Measurements from ENCODE around the gene MAN2B2.

The MAN2B2 gene

DNA sequence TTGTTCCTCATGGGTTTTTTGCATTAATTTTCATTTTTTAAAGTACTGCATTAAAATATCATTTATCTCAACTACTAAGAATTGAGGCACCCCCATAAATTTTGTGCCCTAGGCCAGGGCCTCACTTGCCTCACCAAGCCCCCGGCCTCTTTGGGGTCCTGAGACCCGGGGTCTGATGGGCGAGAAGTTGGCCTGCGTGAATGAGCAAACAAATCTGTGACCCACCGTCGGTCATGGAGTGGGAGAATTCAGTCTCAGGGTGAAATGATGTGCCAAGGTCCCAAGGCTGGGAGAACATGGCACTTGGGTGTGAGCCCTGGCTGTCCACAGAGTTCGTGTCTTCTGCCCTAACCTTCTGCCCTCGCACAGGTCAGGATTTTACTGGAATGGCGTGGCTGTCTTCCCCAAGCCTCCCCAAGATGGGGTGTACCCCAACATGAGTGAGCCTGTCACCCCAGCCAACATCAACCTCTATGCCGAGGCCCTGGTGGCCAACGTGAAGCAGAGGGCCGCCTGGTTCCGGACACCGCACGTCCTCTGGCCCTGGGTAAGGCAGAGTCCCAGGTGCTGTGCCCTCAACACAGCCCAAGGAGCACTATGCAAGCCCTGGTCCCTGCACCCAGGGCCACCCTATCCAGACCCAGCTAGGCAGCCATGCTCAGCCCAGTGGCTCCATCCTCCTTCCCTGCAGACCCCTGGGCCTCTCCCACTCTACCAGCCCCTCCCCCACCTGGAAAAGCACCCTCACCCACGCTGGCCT lies 18.0 kb downstream of the MAN2B2 start:
- H3K4me3 ChIP-seq (ENCODE audit: low read depth, low read length), result no peak overlapping the region
- H3K9me3 ChIP-seq (ENCODE audit: severe bottlenecking), result no peaks in the 10 kb centered on the region
- no peak overlapping the region for H3K27ac ChIP-seq
- TF ChIP-seq, protein P1, sequence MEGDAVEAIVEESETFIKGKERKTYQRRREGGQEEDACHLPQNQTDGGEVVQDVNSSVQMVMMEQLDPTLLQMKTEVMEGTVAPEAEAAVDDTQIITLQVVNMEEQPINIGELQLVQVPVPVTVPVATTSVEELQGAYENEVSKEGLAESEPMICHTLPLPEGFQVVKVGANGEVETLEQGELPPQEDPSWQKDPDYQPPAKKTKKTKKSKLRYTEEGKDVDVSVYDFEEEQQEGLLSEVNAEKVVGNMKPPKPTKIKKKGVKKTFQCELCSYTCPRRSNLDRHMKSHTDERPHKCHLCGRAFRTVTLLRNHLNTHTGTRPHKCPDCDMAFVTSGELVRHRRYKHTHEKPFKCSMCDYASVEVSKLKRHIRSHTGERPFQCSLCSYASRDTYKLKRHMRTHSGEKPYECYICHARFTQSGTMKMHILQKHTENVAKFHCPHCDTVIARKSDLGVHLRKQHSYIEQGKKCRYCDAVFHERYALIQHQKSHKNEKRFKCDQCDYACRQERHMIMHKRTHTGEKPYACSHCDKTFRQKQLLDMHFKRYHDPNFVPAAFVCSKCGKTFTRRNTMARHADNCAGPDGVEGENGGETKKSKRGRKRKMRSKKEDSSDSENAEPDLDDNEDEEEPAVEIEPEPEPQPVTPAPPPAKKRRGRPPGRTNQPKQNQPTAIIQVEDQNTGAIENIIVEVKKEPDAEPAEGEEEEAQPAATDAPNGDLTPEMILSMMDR (IDR thresholded peaks at IDR 0.05; ENCODE audit: low read depth, low read length), result no peak
- no peaks in the 10 kb centered on the region for H3K36me3 ChIP-seq
- H3K27me3 ChIP-seq (ENCODE audit: insufficient read depth, low read depth, severe bottlenecking), result no peaks in the 10 kb centered on the region
- DNase-seq, result no peak

DNA sequence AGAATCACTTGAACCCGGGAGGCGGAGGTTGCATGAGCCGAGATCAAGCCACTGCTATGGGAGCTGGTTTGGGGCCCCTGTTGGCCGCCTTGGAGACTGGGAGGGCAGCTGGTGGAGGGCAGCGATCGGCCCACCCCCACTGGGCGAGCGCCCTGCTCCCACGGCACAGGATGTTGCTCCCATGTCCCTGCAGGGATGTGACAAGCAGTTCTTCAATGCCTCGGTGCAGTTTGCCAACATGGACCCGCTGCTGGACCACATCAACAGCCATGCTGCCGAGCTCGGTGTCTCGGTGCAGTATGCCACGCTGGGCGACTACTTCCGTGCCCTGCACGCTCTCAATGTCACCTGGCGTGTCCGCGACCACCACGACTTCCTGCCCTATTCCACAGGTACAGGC lies 19.4 kb downstream of the MAN2B2 start:
- H3K27ac ChIP-seq, result no peak overlapping the region
- no peak overlapping the region for H3K4me3 ChIP-seq (ENCODE audit: low read depth, low read length)
- H3K9me3 ChIP-seq (ENCODE audit: severe bottlenecking), result no peaks in the 10 kb centered on the region
- H3K27me3 ChIP-seq (ENCODE audit: insufficient read depth, low read depth, severe bottlenecking), result no peaks in the 10 kb centered on the region
- H3K36me3 ChIP-seq, result no peaks in the 10 kb centered on the region
- TF ChIP-seq, protein P1 (IDR thresholded peaks at IDR 0.05; ENCODE audit: low read depth, low read length), result no peak
- DNase-seq, result no peak

DNA sequence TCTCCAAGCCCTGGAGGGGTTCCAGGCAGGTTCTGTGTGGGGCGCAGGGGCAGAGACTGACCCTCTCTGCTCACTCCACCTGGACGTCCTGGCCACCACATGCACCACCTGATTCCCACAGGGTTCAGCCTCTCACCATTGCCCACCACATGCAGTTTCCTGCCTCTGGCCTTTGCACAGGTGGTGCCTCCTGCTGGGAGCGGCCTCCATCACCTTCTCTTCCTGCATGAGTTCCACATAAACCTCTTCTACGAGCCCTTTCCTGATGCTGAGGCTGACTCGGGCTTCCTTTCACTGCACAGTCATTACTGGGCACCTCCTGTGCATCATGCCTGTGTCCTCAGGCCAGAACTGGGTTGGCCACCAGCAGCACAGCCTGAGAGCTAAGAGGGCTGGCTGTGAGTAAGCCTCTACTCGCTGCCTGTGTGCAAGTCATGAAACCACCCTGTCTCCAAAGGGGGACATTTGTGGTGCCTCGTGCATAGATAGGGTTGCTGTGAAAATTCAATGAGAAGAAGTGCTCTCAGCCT lies 19.9 kb downstream of the MAN2B2 start:
- no peaks in the 10 kb centered on the region for H3K9me3 ChIP-seq (ENCODE audit: severe bottlenecking)
- TF ChIP-seq, protein P1 (IDR thresholded peaks at IDR 0.05; ENCODE audit: low read depth, low read length), result 0 out of 2 replicates have a peak, but pooled peaks have one; percentile 3

DNA sequence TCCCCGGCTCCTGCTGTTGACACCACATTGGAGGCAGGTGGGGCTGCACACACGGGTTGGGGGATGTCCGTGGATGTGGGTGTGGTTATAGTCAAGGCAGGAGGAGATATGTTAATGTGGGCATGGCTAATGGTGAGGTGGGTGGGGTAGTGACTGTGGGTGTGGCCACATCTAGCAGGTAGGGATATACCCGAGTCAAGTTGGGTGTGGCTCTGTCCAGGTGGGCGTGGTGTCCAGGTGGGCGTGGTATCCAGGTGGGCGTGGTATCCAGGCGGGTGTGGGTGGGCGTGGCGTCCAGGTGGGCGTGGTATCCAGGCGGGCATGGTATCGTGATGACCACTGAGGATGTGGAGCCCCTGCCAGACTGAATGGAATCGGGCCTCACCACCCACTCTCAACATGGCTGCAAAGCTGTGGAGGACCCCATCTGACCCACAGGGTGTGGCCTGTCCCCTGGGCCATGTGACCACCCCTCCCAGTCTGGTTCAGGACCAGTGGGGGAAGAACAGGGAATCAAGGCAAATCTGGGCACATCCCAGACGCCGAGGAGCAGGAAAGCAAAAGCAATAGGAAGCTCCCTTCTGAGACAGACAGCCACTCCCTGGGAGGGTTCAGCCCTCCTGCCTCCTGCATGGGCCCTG lies 21.0 kb downstream of the MAN2B2 start:
- Histone ChIP-seq H3K27me3 (ENCODE audit: insufficient read depth, low read depth, severe bottlenecking) (no peaks in the 10 kb centered on the region), H3K9me3 (ENCODE audit: severe bottlenecking) (no peaks in the 10 kb centered on the region), H3K36me3 (no peaks in the 10 kb centered on the region), H3K27ac (no peak overlapping the region), H3K4me3 (ENCODE audit: low read depth, low read length) (no peak overlapping the region)
- DNase-seq, result peak; percentile 33
- TF ChIP-seq, protein P1 (IDR thresholded peaks at IDR 0.05; ENCODE audit: low read depth, low read length), result no peak

More for the DNA sequence above, 19.9 kb downstream of the MAN2B2 start:
- Histone ChIP-seq H3K27me3 (ENCODE audit: insufficient read depth, low read depth, severe bottlenecking) (no peaks in the 10 kb centered on the region), H3K27ac (no peak overlapping the region), H3K36me3 (no peaks in the 10 kb centered on the region), H3K4me3 (ENCODE audit: low read depth, low read length) (no peak overlapping the region)
- no peak for DNase-seq

DNA sequence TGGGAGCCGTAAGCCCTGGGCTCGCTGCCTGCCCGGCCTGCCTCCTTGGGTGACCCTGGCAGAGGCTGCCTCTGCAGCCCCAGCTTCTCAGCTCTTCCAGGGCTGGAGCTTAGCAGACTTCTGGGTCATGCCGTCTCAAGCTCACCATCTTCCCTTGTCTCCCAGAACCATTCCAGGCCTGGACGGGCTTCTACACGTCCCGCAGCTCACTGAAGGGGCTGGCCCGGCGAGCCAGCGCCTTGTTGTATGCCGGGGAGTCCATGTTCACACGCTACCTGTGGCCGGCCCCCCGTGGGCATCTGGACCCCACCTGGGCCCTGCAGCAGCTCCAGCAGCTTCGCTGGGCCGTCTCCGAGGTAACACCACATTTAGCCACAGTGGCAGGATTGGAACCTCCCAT lies 22.0 kb downstream of the MAN2B2 start:
- H3K27me3 ChIP-seq (ENCODE audit: insufficient read depth, low read depth, severe bottlenecking), result no peaks in the 10 kb centered on the region
- H3K4me3 ChIP-seq (ENCODE audit: low read depth, low read length), result no peak overlapping the region
- no peak for DNase-seq
- TF ChIP-seq, protein P1 (IDR thresholded peaks at IDR 0.05; ENCODE audit: low read depth, low read length), result no peak
- no peaks in the 10 kb centered on the region for H3K36me3 ChIP-seq
- no peak overlapping the region for H3K27ac ChIP-seq
- H3K9me3 ChIP-seq (ENCODE audit: severe bottlenecking), result no peaks in the 10 kb centered on the region

Measured in WERI-Rb-1 (cell line).